Naive B cell (primary cell): Measurements from ENCODE around the gene DSCAML1. TPM values are rescaled to one million over a fixed set of nuclear protein-coding genes. Genes with fewer than 3 reads are reported as not detected.
"Not testable (repeated sequence)": the region's sequence is repeated elsewhere in the genome, so short reads cannot be mapped to it uniquely, and the experiment has no call there.

ENCODE experiments used
- ATAC-seq, 2 donors: fragments of 150-1000 bp; cut with Tn5 transposase; 2 replicates each; pipeline ENCODE4 v1.10.0; 2021; ENCODE audit warnings: low read depth in 2 of 2, mild to moderate bottlenecking in 2 of 2, moderate library complexity in 2 of 2
- DNase-seq: peaks from one replicate; pipeline ENCODE4 v3.0.0; 2022
- H3K27ac Mint-ChIP-seq, 6 donors: one replicate each; pipeline ENCODE4 v1.8.0; 2020 to 2022; ENCODE audit warnings: mild to moderate bottlenecking in 6 of 6, mixed read lengths in 6 of 6, moderate library complexity in 5 of 6, inconsistent platforms in 2 of 6
- H3K27me3 Mint-ChIP-seq, 3 donors: one replicate each; pipeline ENCODE4 v1.8.0; 2021 to 2022; ENCODE audit warnings: mixed read lengths in 3 of 3, mild to moderate bottlenecking in 1 of 3
- H3K36me3 Mint-ChIP-seq, 2 donors: one replicate each; pipeline ENCODE4 v1.8.0; 2020 to 2022; ENCODE audit warnings: mixed read lengths in 2 of 2, inconsistent platforms in 1 of 2, mild to moderate bottlenecking in 1 of 2
- H3K4me1 Mint-ChIP-seq, 3 donors: one replicate each; pipeline ENCODE4 v1.8.0; 2020 to 2022; ENCODE audit warnings: mixed read lengths in 3 of 3, inconsistent platforms in 1 of 3, mild to moderate bottlenecking in 1 of 3, moderate library complexity in 1 of 3
- H3K4me3 Mint-ChIP-seq, 8 donors: one replicate each; pipeline ENCODE4 v1.8.0; 2020 to 2022; ENCODE audit warnings: mild to moderate bottlenecking in 8 of 8, mixed read lengths in 8 of 8, moderate library complexity in 8 of 8, inconsistent platforms in 2 of 8
- H3K9me3 Mint-ChIP-seq, 7 donors: one replicate each; pipeline ENCODE4 v1.8.0; 2020 to 2022; ENCODE audit warnings: mixed read lengths in 7 of 7, mild to moderate bottlenecking in 5 of 7, inconsistent platforms in 2 of 7, moderate library complexity in 1 of 7
- polyA plus RNA-seq, 6 donors: library from polyadenylated mRNA; unstranded; fragments of 300-500 nt; fragmentation: Illumina TruSeq; gene quantifications; one replicate each; pipeline ENCODE4 v1.2.3, GENCODE V29; 2021; ENCODE audit warnings: low read depth in 6 of 6

The DSCAML1 gene
- polyA plus RNA-seq, 6 donors from 2014 or later = 0.03 to 0.25 (median 0.11) TPM; not detected in 3

DNA sequence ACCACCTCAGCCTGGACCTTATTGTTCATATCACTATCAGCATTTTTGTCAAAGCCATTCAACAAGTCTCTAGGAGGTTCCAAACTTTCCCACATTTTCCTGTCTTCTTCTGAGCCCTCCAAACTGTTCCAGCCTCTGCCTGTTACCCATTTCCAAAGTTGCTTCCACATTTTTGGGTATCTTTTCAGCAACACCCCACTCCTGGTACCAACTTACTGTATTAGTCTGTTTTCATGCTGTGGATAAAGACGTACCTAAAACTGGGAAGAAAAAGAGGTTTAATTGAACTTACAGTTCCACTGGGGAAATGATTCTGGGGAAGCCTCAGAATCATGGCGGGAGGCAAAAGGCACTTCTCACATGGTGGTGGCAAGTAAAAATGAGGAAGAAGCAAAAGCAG is 391.1 kb downstream of the DSCAML1 start:
- not testable (repeated sequence) for H3K4me3 Mint-ChIP-seq, H3K4me1 Mint-ChIP-seq, DNase-seq, ATAC-seq, H3K27me3 Mint-ChIP-seq
- peaks cover 8 to 16% (median 13%) of the 10 kb centered on the region in 7 donors for H3K9me3 Mint-ChIP-seq
- peak overlapping the region in 1 of 6 donors; percentile 8 for H3K27ac Mint-ChIP-seq
- peaks cover 56 to 68% of the 10 kb centered on the region in 2 donors for H3K36me3 Mint-ChIP-seq

DNA sequence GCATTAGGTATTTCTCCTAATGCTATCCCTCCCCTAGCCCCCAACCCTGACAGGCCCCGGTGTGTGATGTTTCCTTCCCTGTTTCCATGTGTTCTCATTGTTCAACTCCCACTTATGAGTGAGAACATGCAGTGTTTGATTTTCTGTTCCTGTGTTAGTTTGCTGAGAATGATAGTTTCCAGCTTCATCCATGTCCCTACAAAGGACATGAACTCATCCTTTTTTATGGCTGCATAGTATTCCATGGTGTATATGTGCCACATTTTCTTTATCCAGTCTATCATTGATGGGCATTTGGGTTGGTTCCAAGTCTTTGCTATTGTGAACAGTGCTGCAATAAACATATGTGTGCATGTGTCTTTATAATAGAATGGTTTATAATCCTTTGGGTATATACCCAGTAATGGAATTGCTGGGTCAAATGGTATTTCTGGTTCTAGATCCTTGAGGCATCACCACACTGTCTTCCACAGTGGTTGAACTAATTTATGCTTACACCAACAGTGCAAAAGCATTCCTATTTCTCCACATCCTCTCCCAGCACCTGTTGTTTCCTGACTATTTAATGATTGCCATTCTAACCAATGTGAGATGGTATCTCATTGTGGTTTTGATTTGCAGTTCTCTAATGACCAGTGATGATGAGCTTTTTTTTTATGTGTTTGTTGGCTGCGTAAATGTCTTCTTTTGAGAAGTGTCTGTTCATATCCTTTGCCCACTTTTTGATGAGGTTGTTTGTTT is 397.7 kb downstream of the DSCAML1 start:
- H3K27me3 Mint-ChIP-seq, DNase-seq, H3K27ac Mint-ChIP-seq, H3K4me3 Mint-ChIP-seq, ATAC-seq: not testable (repeated sequence)
- H3K4me1 Mint-ChIP-seq = peaks cover 11 to 19% (median 18%) of the 10 kb centered on the region in 3 donors
- H3K9me3 Mint-ChIP-seq = peaks cover 0 to 24% (median 15%) of the 10 kb centered on the region in 7 donors
- H3K36me3 Mint-ChIP-seq = peaks cover 43 to 66% of the 10 kb centered on the region in 2 donors

DNA sequence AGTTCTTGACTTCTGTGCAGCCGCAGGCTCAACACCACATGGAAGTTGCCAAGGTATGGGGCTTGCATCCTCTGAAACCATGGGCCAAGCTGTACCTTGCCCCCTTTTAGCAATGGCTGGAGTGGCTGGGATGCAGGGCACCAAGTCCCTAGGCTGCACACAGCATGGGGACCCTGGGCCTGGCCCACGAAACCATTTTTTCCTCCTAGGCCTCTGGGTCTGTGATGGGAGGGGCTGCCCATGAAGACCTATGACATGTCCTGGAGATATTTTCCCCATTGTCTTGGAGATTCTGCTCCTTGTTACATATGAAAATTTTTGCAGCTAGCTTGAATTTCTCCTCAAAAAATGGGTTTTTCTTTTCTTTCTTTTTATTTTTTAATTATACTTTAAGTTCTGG is 398.4 kb downstream of the DSCAML1 start:
- Mint-ChIP-seq H3K9me3 (peaks cover 0 to 24% (median 15%) of the 10 kb centered on the region in 7 donors), H3K36me3 (peaks cover 36 to 59% of the 10 kb centered on the region in 2 donors), H3K4me1 (peaks cover 11 to 19% (median 18%) of the 10 kb centered on the region in 3 donors)
- not testable (repeated sequence) for ATAC-seq, H3K27ac Mint-ChIP-seq, H3K4me3 Mint-ChIP-seq, H3K27me3 Mint-ChIP-seq, DNase-seq

DNA sequence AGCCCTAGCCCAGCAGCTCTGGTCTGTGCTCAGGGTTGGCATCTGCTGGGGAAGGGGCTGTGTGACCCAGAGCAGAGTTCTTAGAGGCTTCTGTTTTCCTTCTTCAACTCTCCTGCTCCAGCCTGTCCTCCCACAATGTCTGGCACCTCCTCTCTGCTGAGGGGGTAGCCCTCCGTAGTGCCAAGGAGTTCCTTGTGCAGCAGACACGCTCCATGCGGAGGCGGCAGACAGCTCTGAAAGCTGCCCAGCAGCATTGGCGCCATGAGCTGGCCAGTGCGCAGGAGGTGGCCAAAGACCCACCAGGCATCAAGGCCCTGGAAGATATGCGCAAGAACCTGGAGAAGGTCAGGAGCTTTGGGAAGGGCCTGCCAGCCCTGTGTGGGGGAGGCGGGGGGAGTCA is 400.0 kb downstream of the DSCAML1 start:
- Mint-ChIP-seq H3K4me3 (no peak overlapping the region), H3K4me1 (peaks cover 11 to 19% (median 18%) of the 10 kb centered on the region in 3 donors), H3K27ac (no peak overlapping the region), H3K36me3 (peaks cover 27 to 58% of the 10 kb centered on the region in 2 donors), H3K9me3 (peaks cover 0 to 24% (median 15%) of the 10 kb centered on the region in 7 donors), H3K27me3 (no peaks in the 10 kb centered on the region)
- DNase-seq (no peak), ATAC-seq (no peak)

DNA sequence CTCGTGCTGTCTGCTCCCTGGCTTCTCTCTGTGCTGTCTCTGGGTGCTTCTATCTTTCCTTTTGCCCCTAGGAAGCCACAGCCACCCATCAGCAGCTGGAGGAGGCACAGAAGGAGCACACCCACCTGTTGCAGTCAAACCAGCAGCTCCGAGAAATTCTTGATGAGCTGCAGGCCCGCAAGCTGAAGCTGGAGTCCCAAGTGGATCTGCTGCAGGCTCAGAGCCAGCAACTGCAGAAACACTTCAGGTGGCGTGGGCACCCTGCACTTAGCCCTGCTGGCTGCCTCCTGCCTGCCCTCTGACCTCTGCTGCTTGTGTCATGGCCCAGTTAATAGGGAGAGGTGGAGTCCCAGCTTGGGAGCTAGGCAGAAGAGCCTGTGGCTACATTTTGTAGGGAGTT is 401.5 kb downstream of the DSCAML1 start:
- DNase-seq = no peak
- ATAC-seq = no peak
- peaks cover 3 to 10% (median 7%) of the 10 kb centered on the region in 3 donors for H3K4me1 Mint-ChIP-seq
- peaks cover 0 to 24% (median 15%) of the 10 kb centered on the region in 7 donors for H3K9me3 Mint-ChIP-seq
- no peak overlapping the region for H3K4me3 Mint-ChIP-seq
- peaks cover 27 to 66% of the 10 kb centered on the region in 2 donors for H3K36me3 Mint-ChIP-seq
- H3K27ac Mint-ChIP-seq = no peak overlapping the region
- H3K27me3 Mint-ChIP-seq = no peaks in the 10 kb centered on the region

DNA sequence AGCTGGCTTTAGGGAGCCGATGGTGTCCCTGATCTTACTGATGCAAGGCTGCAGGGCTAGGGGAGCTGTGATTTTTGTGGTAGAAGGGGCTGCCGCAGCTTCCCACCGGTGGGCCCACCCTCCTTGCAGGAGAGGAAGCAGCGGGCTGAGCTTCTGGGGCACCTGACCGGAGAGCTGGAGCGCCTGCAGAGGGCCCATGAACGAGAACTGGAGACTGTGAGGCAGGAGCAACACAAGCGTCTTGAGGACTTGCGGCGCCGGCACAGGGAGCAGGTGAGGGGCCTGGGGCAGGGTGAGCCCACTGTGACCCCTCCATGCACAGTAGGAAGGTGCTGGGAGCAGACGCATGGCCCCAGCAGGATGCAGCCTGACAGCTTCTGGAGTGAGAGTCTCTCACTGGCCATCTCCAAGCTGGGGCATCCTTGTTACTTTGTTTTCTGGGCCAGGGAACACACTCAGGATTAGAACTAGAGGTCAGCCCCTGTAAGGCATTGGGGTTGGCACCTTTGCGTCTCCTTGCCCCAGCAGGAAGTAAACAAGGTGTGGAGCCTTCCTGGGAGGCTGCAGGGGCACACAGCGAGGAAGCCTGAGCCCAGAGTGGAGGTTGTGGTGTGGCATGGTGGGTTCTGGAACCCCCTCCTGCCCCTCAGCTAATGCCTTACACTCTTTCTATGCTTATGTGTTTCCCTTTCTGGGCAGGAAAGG is 402.6 kb downstream of the DSCAML1 start:
- Mint-ChIP-seq H3K36me3 (peaks cover 30 to 74% of the 10 kb centered on the region in 2 donors), H3K4me1 (no peaks in the 10 kb centered on the region), H3K27ac (no peak overlapping the region), H3K9me3 (peaks cover 0 to 22% (median 13%) of the 10 kb centered on the region in 7 donors), H3K4me3 (no peak overlapping the region), H3K27me3 (no peaks in the 10 kb centered on the region)
- DNase-seq = no peak
- ATAC-seq = no peak

DNA sequence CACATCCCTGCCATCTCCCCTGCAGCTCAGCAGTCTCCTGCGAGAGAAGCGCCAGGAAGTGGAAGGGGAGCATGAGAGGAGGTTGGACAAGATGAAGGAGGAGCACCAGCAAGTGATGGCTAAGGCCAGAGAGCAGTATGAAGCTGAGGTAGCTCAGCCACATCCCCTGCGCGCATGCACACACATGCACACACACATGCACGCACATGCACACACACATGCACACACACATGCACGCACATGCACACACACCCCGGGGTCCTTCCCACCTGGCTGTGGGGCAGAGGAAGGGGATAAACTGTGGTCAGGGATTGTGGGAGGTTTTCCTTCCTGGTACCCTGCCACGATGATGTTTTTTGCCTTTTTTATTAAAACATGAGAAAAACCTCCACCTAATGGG is 404.0 kb downstream of the DSCAML1 start:
- H3K27ac Mint-ChIP-seq = no peak overlapping the region
- no peaks in the 10 kb centered on the region for H3K27me3 Mint-ChIP-seq
- no peak for DNase-seq
- ATAC-seq = no peak
- H3K4me1 Mint-ChIP-seq = no peaks in the 10 kb centered on the region
- peaks cover 0 to 11% (median 6%) of the 10 kb centered on the region in 7 donors for H3K9me3 Mint-ChIP-seq
- peaks cover 31 to 71% of the 10 kb centered on the region in 2 donors for H3K36me3 Mint-ChIP-seq
- no peak overlapping the region for H3K4me3 Mint-ChIP-seq

DNA sequence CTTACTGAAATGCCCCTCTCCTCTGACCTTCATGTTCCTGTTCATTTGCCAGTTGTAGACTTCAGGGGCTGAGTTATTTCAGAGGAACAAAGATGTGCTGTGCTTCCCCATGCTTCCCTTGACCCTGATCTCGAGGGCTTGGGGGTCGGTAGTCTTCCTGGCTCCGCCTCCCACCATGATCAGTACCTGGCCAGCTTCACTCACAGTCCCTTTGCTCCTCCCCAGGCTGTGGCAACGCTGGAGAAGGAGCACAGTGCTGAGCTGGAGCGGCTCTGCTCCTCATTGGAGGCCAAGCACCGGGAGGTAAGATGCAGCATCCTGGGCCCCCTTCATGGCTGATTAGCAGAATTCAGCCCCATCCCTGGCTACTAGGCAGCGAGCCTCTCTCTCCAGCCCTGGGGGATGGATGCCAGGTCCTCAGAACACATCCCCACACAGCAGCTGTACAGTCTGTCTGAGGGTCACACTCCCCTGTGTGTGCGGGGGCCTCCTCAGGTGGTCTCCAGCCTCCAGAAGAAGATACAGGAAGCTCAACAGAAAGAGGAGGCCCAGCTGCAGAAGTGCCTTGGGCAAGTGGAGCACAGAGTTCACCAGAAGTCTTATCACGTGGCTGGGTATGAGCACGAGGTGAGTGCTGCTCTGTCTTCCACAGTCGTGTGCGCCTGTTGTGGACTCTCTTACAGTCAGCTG is 404.9 kb downstream of the DSCAML1 start:
- Mint-ChIP-seq H3K27me3 (no peaks in the 10 kb centered on the region), H3K27ac (no peak overlapping the region), H3K4me3 (no peak overlapping the region), H3K4me1 (no peaks in the 10 kb centered on the region), H3K36me3 (peaks cover 24 to 63% of the 10 kb centered on the region in 2 donors), H3K9me3 (peaks cover 0 to 3% (median 0%) of the 10 kb centered on the region in 7 donors)
- DNase-seq = no peak
- no peak for ATAC-seq

DNA sequence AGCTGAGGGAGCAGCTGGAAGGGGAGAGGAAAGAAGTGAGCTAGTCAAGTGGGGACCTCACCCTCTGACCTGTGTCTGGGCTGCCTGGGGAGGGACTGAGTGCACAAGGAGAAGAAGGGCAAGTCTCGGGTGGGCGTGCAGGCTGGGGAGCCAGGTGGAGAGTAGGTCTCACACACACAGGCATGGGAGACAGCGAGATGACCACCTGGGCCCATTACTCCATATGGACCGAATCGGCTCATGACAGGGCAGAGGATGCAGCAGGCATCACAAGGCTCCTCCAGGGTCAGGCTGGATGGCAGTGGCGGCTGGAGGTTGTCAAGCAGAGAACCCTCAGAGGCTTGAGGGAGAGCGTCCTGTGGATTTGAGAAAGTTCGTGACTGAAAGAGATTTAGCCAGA is 405.8 kb downstream of the DSCAML1 start:
- Mint-ChIP-seq H3K27me3 (no peaks in the 10 kb centered on the region), H3K9me3 (no peaks in the 10 kb centered on the region), H3K4me1 (no peaks in the 10 kb centered on the region), H3K36me3 (peaks cover 27 to 53% of the 10 kb centered on the region in 2 donors), H3K4me3 (peak overlapping the region in 1 of 8 donors; percentile 74), H3K27ac (peak overlapping the region in 1 of 6 donors; percentile 81)
- ATAC-seq (no peak), DNase-seq (no peak)

DNA sequence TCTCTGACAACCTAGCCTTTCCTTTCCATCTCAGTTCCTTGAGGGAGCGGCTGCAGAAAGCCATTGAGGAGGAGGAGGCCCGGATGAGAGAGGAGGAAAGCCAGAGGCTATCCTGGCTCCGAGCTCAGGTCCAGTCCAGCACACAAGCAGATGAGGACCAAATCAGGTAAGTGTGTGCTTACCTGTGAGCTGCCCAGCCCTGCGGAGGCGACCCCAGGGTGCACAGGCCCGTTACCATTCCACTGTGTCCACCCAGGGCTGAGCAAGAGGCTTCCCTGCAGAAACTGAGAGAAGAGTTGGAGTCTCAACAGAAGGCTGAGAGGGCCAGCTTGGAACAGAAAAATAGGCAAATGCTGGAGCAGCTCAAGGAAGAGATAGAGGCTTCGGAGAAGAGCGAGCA is 406.3 kb downstream of the DSCAML1 start:
- Mint-ChIP-seq H3K27me3 (no peaks in the 10 kb centered on the region), H3K9me3 (no peaks in the 10 kb centered on the region), H3K4me1 (no peaks in the 10 kb centered on the region), H3K27ac (no peak overlapping the region), H3K36me3 (peaks cover 28 to 49% of the 10 kb centered on the region in 2 donors), H3K4me3 (no peak overlapping the region)
- ATAC-seq (no peak), DNase-seq (no peak)

DNA sequence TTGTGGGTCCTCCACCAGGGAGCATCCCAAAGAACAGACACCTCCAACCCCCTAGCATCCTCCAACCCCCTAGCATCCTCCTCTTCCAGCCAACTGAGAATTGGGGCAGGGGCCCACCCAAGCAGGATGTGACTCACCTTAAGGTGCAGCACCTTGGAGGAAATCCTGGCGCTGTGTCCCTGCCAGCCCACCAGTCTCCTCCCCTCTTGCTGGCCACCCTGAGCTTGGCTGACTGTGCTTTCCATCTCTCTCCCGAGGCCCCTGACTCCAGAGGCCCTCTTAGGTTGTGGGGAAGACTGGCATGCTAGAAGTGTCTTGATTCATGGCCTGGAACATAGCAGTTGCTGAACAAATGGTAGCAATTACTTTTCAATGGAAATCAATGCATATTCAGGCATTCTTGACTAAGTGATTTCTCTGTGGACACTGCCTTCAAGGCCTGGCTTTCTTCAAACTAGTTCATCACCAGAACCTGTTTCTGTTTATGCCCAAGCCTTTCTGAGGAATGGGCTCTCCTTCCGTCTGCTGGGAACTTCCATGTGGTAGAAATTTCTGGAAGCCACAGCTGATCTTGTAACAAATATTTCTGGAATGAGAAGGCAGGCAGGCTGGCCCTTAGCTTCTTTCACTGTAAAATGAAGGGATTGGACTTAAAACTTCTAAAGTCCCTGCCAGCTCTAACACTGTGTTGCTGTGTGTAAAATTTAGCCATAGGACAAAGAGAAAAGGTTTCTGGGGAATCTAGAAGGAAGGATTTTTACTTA is 408.8 kb downstream of the DSCAML1 start:
- Mint-ChIP-seq H3K27me3 (no peaks in the 10 kb centered on the region), H3K36me3 (peaks cover 31 to 37% of the 10 kb centered on the region in 2 donors)

DNA sequence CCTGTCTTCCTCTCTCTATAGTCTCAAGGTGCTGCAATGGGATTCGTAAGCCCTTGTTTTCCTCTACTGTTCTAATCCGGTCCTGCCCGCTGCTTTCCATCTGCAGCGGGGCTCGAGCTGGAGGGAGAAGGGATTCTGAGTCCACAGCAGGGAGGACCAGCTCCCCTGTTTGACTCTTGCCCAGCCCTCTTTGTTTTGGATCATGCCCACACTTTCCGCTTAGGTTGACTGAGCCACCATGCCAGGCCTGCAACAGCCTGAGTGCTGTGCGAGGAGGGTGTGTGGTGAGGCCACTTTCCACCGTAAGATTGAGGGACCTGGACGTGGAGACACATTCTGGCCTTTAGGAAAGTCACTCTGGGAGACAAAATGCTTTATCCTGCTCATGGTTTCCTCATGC is 411.1 kb downstream of the DSCAML1 start:
- no peaks in the 10 kb centered on the region for H3K27me3 Mint-ChIP-seq
- DNase-seq (no peak), ATAC-seq (no peak)
- H3K4me1 Mint-ChIP-seq = no peaks in the 10 kb centered on the region
- no peak overlapping the region for H3K27ac Mint-ChIP-seq
- H3K9me3 Mint-ChIP-seq = no peaks in the 10 kb centered on the region
- peaks cover 32 to 41% of the 10 kb centered on the region in 2 donors for H3K36me3 Mint-ChIP-seq
- H3K4me3 Mint-ChIP-seq = no peak overlapping the region

More for the DNA sequence above, 408.8 kb downstream of the DSCAML1 start:
- no peaks in the 10 kb centered on the region for H3K4me1 Mint-ChIP-seq
- no peak overlapping the region for H3K27ac Mint-ChIP-seq
- ATAC-seq (no peak), DNase-seq (no peak)
- H3K9me3 Mint-ChIP-seq = no peaks in the 10 kb centered on the region
- H3K4me3 Mint-ChIP-seq = no peak overlapping the region

DNA sequence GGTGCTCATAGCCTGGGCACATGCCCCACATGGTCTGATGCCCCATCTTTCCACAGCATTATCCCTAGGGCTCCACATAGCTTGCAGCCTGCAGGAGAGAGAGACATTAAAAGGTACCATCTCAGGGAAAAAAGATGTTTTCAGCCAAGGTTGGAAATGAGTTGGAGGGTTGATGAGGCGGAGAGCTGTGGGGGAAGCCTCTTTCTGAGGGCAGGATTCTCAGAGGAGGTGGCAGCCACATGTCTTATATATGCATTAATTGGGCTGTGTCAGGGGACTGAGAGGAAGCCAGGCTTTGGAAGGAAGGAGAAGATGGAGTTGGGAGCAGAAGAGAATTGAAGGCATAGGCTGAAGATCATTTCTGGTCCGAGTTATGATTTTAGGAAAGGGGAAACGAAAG is 411.5 kb downstream of the DSCAML1 start:
- no peaks in the 10 kb centered on the region for H3K9me3 Mint-ChIP-seq
- H3K4me1 Mint-ChIP-seq = no peaks in the 10 kb centered on the region
- H3K4me3 Mint-ChIP-seq = no peak overlapping the region
- H3K27me3 Mint-ChIP-seq = no peaks in the 10 kb centered on the region
- ATAC-seq = no peak
- peak overlapping the region in 1 of 6 donors; percentile 78 for H3K27ac Mint-ChIP-seq
- H3K36me3 Mint-ChIP-seq = peaks cover 32 to 45% of the 10 kb centered on the region in 2 donors
- no peak for DNase-seq
